ENCODE results near the gene PWWP2B.

The PWWP2B gene

DNA sequence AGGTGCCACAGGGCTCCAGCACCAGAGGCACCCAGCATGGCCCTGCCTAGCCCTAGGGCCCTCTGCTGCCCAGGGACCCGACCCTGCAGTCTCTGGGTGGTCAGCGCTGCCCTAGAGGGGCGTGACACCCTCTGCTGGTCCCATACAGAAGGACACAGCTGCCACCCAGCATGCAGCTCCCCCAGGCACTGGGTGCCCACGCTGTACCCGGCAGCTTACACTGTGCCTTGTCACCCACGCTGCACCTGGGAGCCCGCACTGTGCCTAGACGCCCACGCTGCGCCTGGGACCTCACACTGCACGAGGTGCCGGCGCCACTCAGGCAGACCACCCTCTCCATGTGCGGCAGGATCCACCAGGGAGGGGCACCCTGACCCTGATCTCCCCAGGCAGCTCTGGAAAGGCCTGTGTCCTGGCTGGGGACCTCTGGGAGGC is 55.2 kb downstream of the PWWP2B start:
- Histone ChIP-seq H3K4me2 (ENCODE audit: low read length) (no peak overlapping the region), H3K9ac (ENCODE audit: low read length) (no peak overlapping the region), H3K4me3 (ENCODE audit: low read depth, low read length, poor library complexity, severe bottlenecking) (no peak overlapping the region), H3K36me3 (ENCODE audit: insufficient read depth, low read length) (no peaks in the 10 kb centered on the region), H3K9me3 (ENCODE audit: low read length) (no peaks in the 10 kb centered on the region), H3K27me3 (ENCODE audit: insufficient read depth, low read length) (no peaks in the 10 kb centered on the region), H2AFZ (ENCODE audit: low read length) (no peak overlapping the region), H3K4me1 (ENCODE audit: insufficient read depth, low read length, severe bottlenecking) (peaks cover 15% of the 10 kb centered on the region), H4K20me1 (ENCODE audit: insufficient read depth, low read length) (no peaks in the 10 kb centered on the region), H3F3A (ENCODE audit: insufficient read depth, low read length) (no peaks in the 10 kb centered on the region), H3K27ac (ENCODE audit: low read depth, low read length, poor library complexity, severe bottlenecking) (no peak overlapping the region), H3K9me2 (ENCODE audit: low read depth, low read length) (no peaks in the 10 kb centered on the region), H3K79me2 (ENCODE audit: insufficient read depth, low read length) (no peaks in the 10 kb centered on the region)
- no peak for TF ChIP-seq EZH2 (IDR thresholded peaks at IDR 0.05; ENCODE audit: borderline replicate concordance, low read length)
- no peak for TF ChIP-seq CTCF (IDR thresholded peaks at IDR 0.05; ENCODE audit: low read length)

- Histone ChIP-seq H3K4me1 (ENCODE audit: insufficient read depth, low read length, severe bottlenecking) (peaks cover 8% of the 10 kb centered on the region), H2AFZ (ENCODE audit: low read length) (no peak overlapping the region)
Measured at GRCh38 chr10:132452651-132453469, 55.9 kb downstream of the PWWP2B start.

DNA sequence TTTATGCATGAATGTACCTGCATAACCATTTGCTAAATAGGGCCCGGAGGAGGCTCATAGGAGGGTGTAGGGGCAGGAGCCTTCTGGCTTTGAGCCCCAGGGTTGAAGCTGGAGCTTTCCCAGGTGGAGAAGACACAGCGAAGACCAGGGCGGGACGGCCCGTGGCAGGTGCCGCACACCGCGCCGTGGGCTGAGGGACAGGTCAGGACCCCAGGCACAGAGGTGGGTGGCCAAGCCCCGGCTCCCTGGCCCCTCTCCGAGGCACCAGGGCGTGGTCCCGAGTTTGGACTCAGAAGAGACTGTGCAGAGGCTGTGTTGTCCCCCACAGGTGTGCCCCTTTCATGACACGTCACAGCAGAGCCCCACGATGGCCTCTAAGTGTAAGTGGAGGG is 56.5 kb downstream of the PWWP2B start:
- Histone ChIP-seq H3K79me2 (ENCODE audit: insufficient read depth, low read length) (no peaks in the 10 kb centered on the region), H3K27ac (ENCODE audit: low read depth, low read length, poor library complexity, severe bottlenecking) (no peak overlapping the region), H3K27me3 (ENCODE audit: insufficient read depth, low read length) (no peaks in the 10 kb centered on the region), H3K4me1 (ENCODE audit: insufficient read depth, low read length, severe bottlenecking) (peaks cover 6% of the 10 kb centered on the region), H3K9me2 (ENCODE audit: low read depth, low read length) (no peaks in the 10 kb centered on the region), H3K36me3 (ENCODE audit: insufficient read depth, low read length) (no peaks in the 10 kb centered on the region), H3K9ac (ENCODE audit: low read length) (no peak overlapping the region), H4K20me1 (ENCODE audit: insufficient read depth, low read length) (no peaks in the 10 kb centered on the region), H3F3A (ENCODE audit: insufficient read depth, low read length) (no peaks in the 10 kb centered on the region), H3K9me3 (ENCODE audit: low read length) (no peaks in the 10 kb centered on the region), H3K4me2 (ENCODE audit: low read length) (no peak overlapping the region), H2AFZ (ENCODE audit: low read length) (no peak overlapping the region), H3K4me3 (ENCODE audit: low read depth, low read length, poor library complexity, severe bottlenecking) (no peak overlapping the region)
- TF ChIP-seq CTCF (IDR thresholded peaks at IDR 0.05; ENCODE audit: low read length): no peak; the same call in 1 of the 2 replicates
- no peak for TF ChIP-seq EZH2 (IDR thresholded peaks at IDR 0.05; ENCODE audit: borderline replicate concordance, low read length)

More at GRCh38 chr10:132452651-132453469, 55.9 kb downstream of the PWWP2B start:
- H3K9ac ChIP-seq (ENCODE audit: low read length): no peak overlapping the region
- TF ChIP-seq CTCF (IDR thresholded peaks at IDR 0.05; ENCODE audit: low read length) (peak; percentile 64), EZH2 (IDR thresholded peaks at IDR 0.05; ENCODE audit: borderline replicate concordance, low read length) (no peak)
- H3F3A ChIP-seq (ENCODE audit: insufficient read depth, low read length): no peaks in the 10 kb centered on the region
- H3K9me2 ChIP-seq (ENCODE audit: low read depth, low read length): no peaks in the 10 kb centered on the region
- H3K27ac ChIP-seq (ENCODE audit: low read depth, low read length, poor library complexity, severe bottlenecking): no peak overlapping the region
- H3K27me3 ChIP-seq (ENCODE audit: insufficient read depth, low read length): no peaks in the 10 kb centered on the region
- no peaks in the 10 kb centered on the region for H4K20me1 ChIP-seq (ENCODE audit: insufficient read depth, low read length)
- H3K9me3 ChIP-seq (ENCODE audit: low read length): no peaks in the 10 kb centered on the region
- H3K4me2 ChIP-seq (ENCODE audit: low read length): no peak overlapping the region
- H3K36me3 ChIP-seq (ENCODE audit: insufficient read depth, low read length): no peaks in the 10 kb centered on the region
- H3K79me2 ChIP-seq (ENCODE audit: insufficient read depth, low read length): no peaks in the 10 kb centered on the region
- H3K4me3 ChIP-seq (ENCODE audit: low read depth, low read length, poor library complexity, severe bottlenecking): no peak overlapping the region

All from OCI-LY1 (cell line).